OCI-LY1 (cell line): ENCODE measurements around the gene EBF4.

ENCODE experiments used
- EZH2 ChIP-seq: fragments of 200-600 bp; sonication (generic), shearing (Covaris generic); IDR thresholded peaks from 2 replicates; pipeline ENCODE4 v1.8.0; 2017; ENCODE audit warnings: borderline replicate concordance, mixed run types, mild to moderate bottlenecking, antibody characterized with exemption, low read length, moderate library complexity, mixed read lengths
- TF ChIP-seq, protein P1 (sequence below): fragments of 200-600 bp; sonication (generic), shearing (Covaris generic); IDR thresholded peaks from 2 replicates; pipeline ENCODE4 v1.5.1; 2017; ENCODE audit warnings: mild to moderate bottlenecking, antibody characterized with exemption, low read length, moderate library complexity, mixed read lengths

DNA sequence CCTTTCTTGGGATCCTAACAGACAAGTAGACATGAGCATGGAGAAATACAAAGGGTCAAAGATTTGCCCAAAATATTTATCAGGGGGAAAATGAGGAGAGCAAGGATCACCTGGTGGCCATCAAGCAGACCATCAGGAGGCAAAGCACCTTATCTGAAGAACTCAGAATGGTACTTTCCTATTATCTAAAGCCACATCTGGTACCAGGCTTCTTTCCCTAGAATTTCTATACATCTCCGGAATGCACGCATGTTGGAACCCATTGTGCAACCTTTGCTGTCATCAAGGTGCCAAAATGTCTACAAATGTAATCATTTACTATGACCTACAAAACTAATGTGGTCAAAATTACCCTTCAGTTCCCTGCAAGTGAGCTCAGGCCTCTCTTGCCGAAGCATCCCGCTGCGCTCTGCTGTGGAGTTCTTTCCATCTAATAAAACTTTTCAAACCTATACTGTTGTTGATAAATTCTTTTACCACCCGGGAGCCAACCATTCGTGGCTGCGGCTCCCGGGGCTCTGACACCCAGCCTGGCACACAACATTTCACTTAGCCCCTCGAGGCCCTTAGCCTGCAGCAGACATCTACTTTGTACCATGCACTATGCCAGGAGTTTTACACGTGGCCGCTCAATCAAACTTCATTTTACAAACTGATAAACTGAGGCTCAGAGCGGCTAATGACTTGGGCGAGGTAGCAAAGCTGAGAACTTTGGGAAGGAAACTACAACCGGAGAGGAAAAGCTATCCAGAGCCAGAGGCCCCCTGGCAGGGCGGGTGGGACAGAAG is 111.7 kb downstream of the EBF4 start:
- TF ChIP-seq, protein P1, sequence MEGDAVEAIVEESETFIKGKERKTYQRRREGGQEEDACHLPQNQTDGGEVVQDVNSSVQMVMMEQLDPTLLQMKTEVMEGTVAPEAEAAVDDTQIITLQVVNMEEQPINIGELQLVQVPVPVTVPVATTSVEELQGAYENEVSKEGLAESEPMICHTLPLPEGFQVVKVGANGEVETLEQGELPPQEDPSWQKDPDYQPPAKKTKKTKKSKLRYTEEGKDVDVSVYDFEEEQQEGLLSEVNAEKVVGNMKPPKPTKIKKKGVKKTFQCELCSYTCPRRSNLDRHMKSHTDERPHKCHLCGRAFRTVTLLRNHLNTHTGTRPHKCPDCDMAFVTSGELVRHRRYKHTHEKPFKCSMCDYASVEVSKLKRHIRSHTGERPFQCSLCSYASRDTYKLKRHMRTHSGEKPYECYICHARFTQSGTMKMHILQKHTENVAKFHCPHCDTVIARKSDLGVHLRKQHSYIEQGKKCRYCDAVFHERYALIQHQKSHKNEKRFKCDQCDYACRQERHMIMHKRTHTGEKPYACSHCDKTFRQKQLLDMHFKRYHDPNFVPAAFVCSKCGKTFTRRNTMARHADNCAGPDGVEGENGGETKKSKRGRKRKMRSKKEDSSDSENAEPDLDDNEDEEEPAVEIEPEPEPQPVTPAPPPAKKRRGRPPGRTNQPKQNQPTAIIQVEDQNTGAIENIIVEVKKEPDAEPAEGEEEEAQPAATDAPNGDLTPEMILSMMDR: no peak
- TF ChIP-seq EZH2: no peak
